ENCODE measurements around the gene DTHD1.
A peak's percentile ranks its signal among the peaks of the same experiment; 100 is the strongest.

The DTHD1 gene

DNA sequence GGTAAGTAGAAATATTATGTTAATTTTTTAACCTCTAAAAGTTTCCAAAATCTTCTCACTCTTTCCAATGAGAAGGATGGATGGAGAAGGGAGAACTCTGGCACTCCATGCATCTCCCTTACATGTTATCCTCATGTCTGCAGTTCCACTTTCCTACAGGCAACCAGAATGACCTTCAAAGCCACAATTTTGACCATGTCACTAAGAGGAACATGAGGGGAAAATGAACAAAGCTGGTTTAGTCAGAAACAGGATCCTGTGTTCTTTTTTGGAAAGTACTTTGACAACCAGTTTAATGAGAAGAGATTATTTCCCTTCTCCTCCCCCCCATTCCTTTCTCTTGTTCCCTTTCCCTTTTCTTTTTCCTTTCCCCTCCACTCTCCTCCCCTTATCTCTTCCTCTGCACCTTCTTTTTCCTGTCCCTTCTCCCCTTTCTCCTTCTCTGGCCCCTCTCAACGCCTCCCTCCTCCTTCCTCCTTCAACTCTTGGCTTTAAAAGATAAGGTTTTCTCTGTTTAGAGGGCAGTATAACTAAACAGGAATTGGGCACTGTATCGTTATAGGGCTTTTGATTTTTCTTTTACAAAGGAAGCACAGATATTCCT is 42.5 kb downstream of the DTHD1 start:
- Histone ChIP-seq H3K4me1 (ENCODE audit: control insufficient read depth in 1 of 2, insufficient read depth in 2 of 2, low read length in 2 of 2) (peaks cover 0 to 6% of the 10 kb centered on the region in 2 experiments), H2BK12ac (ENCODE audit: low read length) (no peak overlapping the region), H4K12ac (ENCODE audit: low read depth, low read length) (no peak overlapping the region), H2BK5ac (ENCODE audit: low read depth, low read length, poor library complexity) (no peak overlapping the region), H3K18ac (ENCODE audit: low read length) (no peak overlapping the region), H3K4me2 (ENCODE audit: low read length) (no peak overlapping the region), H4K8ac (ENCODE audit: low read depth, low read length) (no peak overlapping the region), H3K4ac (ENCODE audit: low read depth, low read length) (no peak overlapping the region), H2AK5ac (ENCODE audit: low read length) (no peak overlapping the region), H3K79me2 (ENCODE audit: control insufficient read depth, insufficient read depth, low read length, poor library complexity) (no peaks in the 10 kb centered on the region), H3K27me3 (ENCODE audit: insufficient read depth, low read length) (no peaks in the 10 kb centered on the region), H3K79me1 (ENCODE audit: low read length) (no peaks in the 10 kb centered on the region), H3K36me3 (ENCODE audit: control insufficient read depth in 1 of 2, insufficient read depth in 2 of 2, low read length in 2 of 2) (no peaks in the 10 kb centered on the region), H3K14ac (ENCODE audit: low read length) (no peak overlapping the region), H3K23ac (ENCODE audit: low read length) (no peak overlapping the region), H3K4me3 (ENCODE audit: low read depth, low read length) (no peak overlapping the region), H3K9ac (ENCODE audit: low read length) (no peak overlapping the region), H4K91ac (ENCODE audit: low read depth, low read length) (no peak overlapping the region), H2BK120ac (ENCODE audit: insufficient read depth, low read length, poor library complexity) (no peak overlapping the region), H2AFZ (ENCODE audit: insufficient read depth, low read length, poor library complexity) (no peak overlapping the region), H3K9me3 (ENCODE audit: insufficient read depth, low read depth, low read length) (no peaks in the 10 kb centered on the region), H3K27ac (ENCODE audit: low read depth, low read length) (no peak overlapping the region)
- DNase-seq, result peak in 1 of 2 donors; percentile 18
- no CpG with 5 or more reads among the region's 2 CpGs for WGBS (ENCODE audit: extremely low coverage, insufficient coverage, insufficient read length)

DNA sequence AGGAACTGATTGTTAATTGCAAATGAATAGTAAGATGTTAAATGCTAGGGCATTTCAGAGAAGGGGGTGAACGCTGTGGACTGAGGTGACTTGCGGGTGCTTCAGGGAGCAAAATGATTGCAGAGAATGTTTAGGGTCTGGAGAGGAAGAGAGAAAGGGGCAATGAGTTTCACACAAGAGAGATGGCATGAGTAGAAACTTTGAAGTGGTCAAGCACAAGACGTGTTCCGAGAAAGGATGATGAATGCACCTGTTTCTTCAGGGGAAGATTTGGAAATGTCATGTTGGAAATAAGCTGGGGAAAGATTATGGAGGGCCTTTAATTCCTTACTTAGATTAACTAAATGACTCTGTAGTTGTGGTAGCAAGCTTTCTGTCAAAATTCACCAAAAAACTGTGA is 43.4 kb downstream of the DTHD1 start:
- Histone ChIP-seq H3K4me2 (ENCODE audit: low read length) (no peak overlapping the region), H3K4me1 (ENCODE audit: control insufficient read depth in 1 of 2, insufficient read depth in 2 of 2, low read length in 2 of 2) (peaks cover 0 to 6% of the 10 kb centered on the region in 2 experiments), H3K36me3 (ENCODE audit: control insufficient read depth in 1 of 2, insufficient read depth in 2 of 2, low read length in 2 of 2) (no peaks in the 10 kb centered on the region), H2BK12ac (ENCODE audit: low read length) (no peak overlapping the region), H4K91ac (ENCODE audit: low read depth, low read length) (no peak overlapping the region), H3K79me2 (ENCODE audit: control insufficient read depth, insufficient read depth, low read length, poor library complexity) (no peaks in the 10 kb centered on the region), H2AFZ (ENCODE audit: insufficient read depth, low read length, poor library complexity) (no peak overlapping the region), H2BK120ac (ENCODE audit: insufficient read depth, low read length, poor library complexity) (no peak overlapping the region), H2BK5ac (ENCODE audit: low read depth, low read length, poor library complexity) (no peak overlapping the region), H3K23ac (ENCODE audit: low read length) (no peak overlapping the region), H3K9ac (ENCODE audit: low read length) (no peak overlapping the region), H4K12ac (ENCODE audit: low read depth, low read length) (no peak overlapping the region), H3K79me1 (ENCODE audit: low read length) (no peaks in the 10 kb centered on the region), H3K4me3 (ENCODE audit: low read depth, low read length) (no peak overlapping the region), H3K14ac (ENCODE audit: low read length) (no peak overlapping the region), H3K9me3 (ENCODE audit: insufficient read depth, low read depth, low read length) (no peaks in the 10 kb centered on the region), H2AK5ac (ENCODE audit: low read length) (no peak overlapping the region), H3K18ac (ENCODE audit: low read length) (no peak overlapping the region), H3K27me3 (ENCODE audit: insufficient read depth, low read length) (no peaks in the 10 kb centered on the region), H3K27ac (ENCODE audit: low read depth, low read length) (no peak overlapping the region), H3K4ac (ENCODE audit: low read depth, low read length) (no peak overlapping the region), H4K8ac (ENCODE audit: low read depth, low read length) (no peak overlapping the region)
- DNase-seq, result no peak
- no CpG with 5 or more reads among the region's 4 CpGs for WGBS (ENCODE audit: extremely low coverage, insufficient coverage, insufficient read length)

DNA sequence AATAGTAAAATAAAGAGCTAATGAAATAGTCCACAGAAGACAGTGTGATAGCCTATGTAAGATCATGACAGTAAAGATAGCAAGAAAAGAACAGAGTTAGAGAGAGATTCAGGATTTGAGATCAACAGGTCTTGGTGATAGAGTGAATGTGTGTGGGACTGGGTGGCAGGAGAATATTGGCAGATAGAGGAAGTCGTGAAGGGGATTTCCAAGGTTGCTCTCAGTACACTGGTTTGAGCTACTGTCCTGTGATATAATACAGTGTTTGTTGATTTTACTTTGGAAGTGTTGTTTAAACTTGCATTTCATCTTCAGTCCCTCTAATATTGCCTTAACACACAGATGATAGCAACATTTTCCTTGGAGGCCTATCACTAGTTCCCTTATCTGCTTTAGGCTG is 44.1 kb downstream of the DTHD1 start:
- Histone ChIP-seq H4K8ac (ENCODE audit: low read depth, low read length) (no peak overlapping the region), H2BK12ac (ENCODE audit: low read length) (no peak overlapping the region), H2AK5ac (ENCODE audit: low read length) (no peak overlapping the region), H2BK5ac (ENCODE audit: low read depth, low read length, poor library complexity) (no peak overlapping the region), H3K9ac (ENCODE audit: low read length) (no peak overlapping the region), H2BK120ac (ENCODE audit: insufficient read depth, low read length, poor library complexity) (no peak overlapping the region), H2AFZ (ENCODE audit: insufficient read depth, low read length, poor library complexity) (no peak overlapping the region), H3K4me2 (ENCODE audit: low read length) (no peak overlapping the region), H3K4me3 (ENCODE audit: low read depth, low read length) (no peak overlapping the region), H3K36me3 (ENCODE audit: control insufficient read depth in 1 of 2, insufficient read depth in 2 of 2, low read length in 2 of 2) (no peaks in the 10 kb centered on the region), H4K91ac (ENCODE audit: low read depth, low read length) (no peak overlapping the region), H3K4ac (ENCODE audit: low read depth, low read length) (no peak overlapping the region), H3K27me3 (ENCODE audit: insufficient read depth, low read length) (no peaks in the 10 kb centered on the region), H3K14ac (ENCODE audit: low read length) (no peak overlapping the region), H3K9me3 (ENCODE audit: insufficient read depth, low read depth, low read length) (no peaks in the 10 kb centered on the region), H3K27ac (ENCODE audit: low read depth, low read length) (no peak overlapping the region), H3K18ac (ENCODE audit: low read length) (no peak overlapping the region), H4K12ac (ENCODE audit: low read depth, low read length) (no peak overlapping the region), H3K79me2 (ENCODE audit: control insufficient read depth, insufficient read depth, low read length, poor library complexity) (no peaks in the 10 kb centered on the region), H3K23ac (ENCODE audit: low read length) (no peak overlapping the region), H3K79me1 (ENCODE audit: low read length) (no peaks in the 10 kb centered on the region), H3K4me1 (ENCODE audit: control insufficient read depth in 1 of 2, insufficient read depth in 2 of 2, low read length in 2 of 2) (peaks cover 0 to 6% of the 10 kb centered on the region in 2 experiments)
- DNase-seq, result peak in 1 of 2 donors; percentile 14
- WGBS (ENCODE audit: extremely low coverage, insufficient coverage, insufficient read length), result no CpG with 5 or more reads among the region's 1 CpG

DNA sequence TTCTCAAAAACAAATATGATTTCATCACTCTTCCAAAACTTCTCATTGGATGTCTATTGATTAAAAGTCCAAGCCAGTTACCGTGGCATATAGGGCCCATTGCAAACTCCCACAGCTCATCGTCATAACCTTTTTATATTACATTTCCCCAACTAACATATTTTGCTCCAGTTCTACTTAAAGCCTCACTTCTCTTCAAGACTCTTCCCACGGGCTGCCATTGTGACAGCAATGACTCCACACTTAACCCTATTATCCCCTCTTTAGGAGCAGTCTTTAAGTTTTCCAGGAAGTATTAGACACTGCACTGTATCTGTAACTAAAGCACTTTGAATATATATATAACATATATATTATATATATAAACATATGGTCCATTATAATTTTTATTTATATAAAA is 44.5 kb downstream of the DTHD1 start:
- Histone ChIP-seq H3K18ac (ENCODE audit: low read length) (no peak overlapping the region), H3K9ac (ENCODE audit: low read length) (no peak overlapping the region), H3K27me3 (ENCODE audit: insufficient read depth, low read length) (no peaks in the 10 kb centered on the region), H3K4me2 (ENCODE audit: low read length) (no peak overlapping the region), H2BK120ac (ENCODE audit: insufficient read depth, low read length, poor library complexity) (no peak overlapping the region), H2BK5ac (ENCODE audit: low read depth, low read length, poor library complexity) (no peak overlapping the region), H3K36me3 (ENCODE audit: control insufficient read depth in 1 of 2, insufficient read depth in 2 of 2, low read length in 2 of 2) (no peaks in the 10 kb centered on the region), H3K79me2 (ENCODE audit: control insufficient read depth, insufficient read depth, low read length, poor library complexity) (no peaks in the 10 kb centered on the region), H3K4ac (ENCODE audit: low read depth, low read length) (no peak overlapping the region), H4K91ac (ENCODE audit: low read depth, low read length) (no peak overlapping the region), H4K12ac (ENCODE audit: low read depth, low read length) (no peak overlapping the region), H3K79me1 (ENCODE audit: low read length) (no peaks in the 10 kb centered on the region), H2BK12ac (ENCODE audit: low read length) (no peak overlapping the region), H2AFZ (ENCODE audit: insufficient read depth, low read length, poor library complexity) (no peak overlapping the region), H3K23ac (ENCODE audit: low read length) (no peak overlapping the region), H3K4me1 (ENCODE audit: control insufficient read depth in 1 of 2, insufficient read depth in 2 of 2, low read length in 2 of 2) (peaks cover 0 to 6% of the 10 kb centered on the region in 2 experiments), H3K4me3 (ENCODE audit: low read depth, low read length) (no peak overlapping the region), H3K9me3 (ENCODE audit: insufficient read depth, low read depth, low read length) (no peaks in the 10 kb centered on the region), H3K27ac (ENCODE audit: low read depth, low read length) (no peak overlapping the region), H4K8ac (ENCODE audit: low read depth, low read length) (no peak overlapping the region), H2AK5ac (ENCODE audit: low read length) (no peak overlapping the region), H3K14ac (ENCODE audit: low read length) (no peak overlapping the region)
- no peak for DNase-seq
- 100% methylated on average over 1 of the region's 3 CpGs for WGBS (ENCODE audit: extremely low coverage, insufficient coverage, insufficient read length)

Data from trophoblast cell (in vitro differentiated cells and primary cell).